Measurements from ENCODE around the gene MDFI.

GRCh38 chr6:41667195-41667594 lies 28.9 kb downstream of the MDFI start:
- TF ChIP-seq EZH2 (IDR thresholded peaks at IDR 0.05; ENCODE audit: insufficient read depth, poor library complexity, severe bottlenecking) (no peak), EZH2phosphoT487 (IDR thresholded peaks at IDR 0.05; ENCODE audit: insufficient read depth, low read depth) (no peak)
